Measurements from ENCODE around the gene CCDC80. TPM values are rescaled to one million over a fixed set of nuclear protein-coding genes. Genes with fewer than 3 reads are reported as not detected.

CCDC80 gene
- total and polyA plus RNA-seq, 4 experiments from 2014 or later = 0.02 TPM; not detected in 2

GRCh38 chr3:112651071-112651470 lies 10.1 kb upstream of the CCDC80 start:
- Mint-ChIP-seq H3K27me3 (no peaks in the 10 kb centered on the region), H3K36me3 (no peaks in the 10 kb centered on the region), H3K27ac (no peak overlapping the region), H3K9me3 (no peaks in the 10 kb centered on the region), H3K4me3 (no peak overlapping the region), H3K4me1 (peaks cover 5 to 10% (median 6%) of the 10 kb centered on the region in 4 donors)
- ChIA-PET CTCF (ENCODE audit: partially characterized antibody) (interaction anchor here (1.2 to 4.8 kb wide), 3 partner anchors 8 to 328 kb away, joined by 6 to 27 read pairs (median 10); no protein-coding TSS in a partner anchor), POLR2A (ENCODE audit: partially characterized antibody) (no interaction called here)
- no peak overlapping the region for H3K4me3 ChIP-seq (ENCODE audit: low read length in 2 of 2)
- H3K9me3 ChIP-seq (ENCODE audit: control insufficient read depth in 1 of 2, low read length in 2 of 2) = no peaks in the 10 kb centered on the region
- no peaks in the 10 kb centered on the region for H3K36me3 ChIP-seq (ENCODE audit: insufficient read depth, low read length)
- H3K27ac ChIP-seq (ENCODE audit: low read depth, low read length) = no peak overlapping the region
- intact Hi-C loops (cut with micrococcal nuclease) = no loop called here
- no peaks in the 10 kb centered on the region for H3K27me3 ChIP-seq (ENCODE audit: insufficient read depth, low read length)
- no peak for DNase-seq
- no peaks in the 10 kb centered on the region for H3K4me1 ChIP-seq (ENCODE audit: insufficient read depth, low read length)

GRCh38 chr3:112650482-112650881 lies 9.5 kb upstream of the CCDC80 start:
- Mint-ChIP-seq H3K9me3 (no peaks in the 10 kb centered on the region), H3K4me1 (peaks cover 5 to 10% (median 6%) of the 10 kb centered on the region in 4 donors), H3K27ac (no peak overlapping the region), H3K27me3 (no peaks in the 10 kb centered on the region), H3K4me3 (no peak overlapping the region), H3K36me3 (no peaks in the 10 kb centered on the region)
- no peaks in the 10 kb centered on the region for H3K36me3 ChIP-seq (ENCODE audit: insufficient read depth, low read length)
- ChIA-PET CTCF (ENCODE audit: partially characterized antibody) (interaction anchor here (0.8 to 4.8 kb wide), 3 partner anchors 8 to 329 kb away, joined by 3 to 27 read pairs (median 10); no protein-coding TSS in a partner anchor), POLR2A (ENCODE audit: partially characterized antibody) (no interaction called here)
- intact Hi-C loops (cut with micrococcal nuclease) = no loop called here
- DNase-seq = no peak
- no peaks in the 10 kb centered on the region for H3K9me3 ChIP-seq (ENCODE audit: control insufficient read depth in 1 of 2, low read length in 2 of 2)
- H3K27ac ChIP-seq (ENCODE audit: low read depth, low read length) = no peak overlapping the region
- H3K4me3 ChIP-seq (ENCODE audit: low read length in 2 of 2) = no peak overlapping the region
- no peaks in the 10 kb centered on the region for H3K27me3 ChIP-seq (ENCODE audit: insufficient read depth, low read length)
- no peaks in the 10 kb centered on the region for H3K4me1 ChIP-seq (ENCODE audit: insufficient read depth, low read length)

GRCh38 chr3:112649478-112649735 lies 8.5 kb upstream of the CCDC80 start:
- no peak overlapping the region for H3K27ac Mint-ChIP-seq
- no peaks in the 10 kb centered on the region for H3K27me3 Mint-ChIP-seq
- H3K36me3 ChIP-seq (ENCODE audit: insufficient read depth, low read length) = no peaks in the 10 kb centered on the region
- no peaks in the 10 kb centered on the region for H3K27me3 ChIP-seq (ENCODE audit: insufficient read depth, low read length)
- H3K4me3 Mint-ChIP-seq = no peak overlapping the region
- CTCF ChIA-PET (ENCODE audit: partially characterized antibody) = interaction anchor here (3.9 kb wide), 1 partner anchor 330 kb away, joined by 10 read pairs; no protein-coding TSS in a partner anchor
- H3K4me3 ChIP-seq (ENCODE audit: low read length in 2 of 2) = no peak overlapping the region
- intact Hi-C loops (cut with micrococcal nuclease) = no loop called here
- no peak overlapping the region for H3K27ac ChIP-seq (ENCODE audit: low read depth, low read length)
- no peaks in the 10 kb centered on the region for H3K4me1 ChIP-seq (ENCODE audit: insufficient read depth, low read length)
- no peaks in the 10 kb centered on the region for H3K9me3 Mint-ChIP-seq
- H3K9me3 ChIP-seq (ENCODE audit: control insufficient read depth in 1 of 2, low read length in 2 of 2) = no peaks in the 10 kb centered on the region
- peaks cover 4 to 9% (median 7%) of the 10 kb centered on the region in 4 donors for H3K4me1 Mint-ChIP-seq
- DNase-seq = no peak
- POLR2A ChIA-PET (ENCODE audit: partially characterized antibody) = no interaction called here
- H3K36me3 Mint-ChIP-seq = no peaks in the 10 kb centered on the region

- no peak overlapping the region for H3K27ac ChIP-seq (ENCODE audit: low read depth, low read length)
- peaks cover 14% of the 10 kb centered on the region for H3K4me1 ChIP-seq (ENCODE audit: insufficient read depth, low read length)
- no peaks in the 10 kb centered on the region for H3K27me3 ChIP-seq (ENCODE audit: insufficient read depth, low read length)
- no peak overlapping the region for H3K4me3 Mint-ChIP-seq
- peaks cover 15 to 23% (median 21%) of the 10 kb centered on the region in 4 donors for H3K4me1 Mint-ChIP-seq
- CTCF ChIA-PET (ENCODE audit: partially characterized antibody) = interaction anchor here (1.0 to 8.0 kb wide), 4 partner anchors 87 to 332 kb away, joined by 3 to 122 read pairs (median 10); partner anchors contain the start of gene CD200R1
- no peaks in the 10 kb centered on the region for H3K36me3 Mint-ChIP-seq
- no peak overlapping the region for H3K27ac Mint-ChIP-seq
- DNase-seq = no peak
- no peaks in the 10 kb centered on the region for H3K36me3 ChIP-seq (ENCODE audit: insufficient read depth, low read length)
- peaks cover 2 to 5% of the 10 kb centered on the region in 2 donors for H3K27me3 Mint-ChIP-seq
- no peaks in the 10 kb centered on the region for H3K9me3 ChIP-seq (ENCODE audit: control insufficient read depth in 1 of 2, low read length in 2 of 2)
- no peak overlapping the region for H3K4me3 ChIP-seq (ENCODE audit: low read length in 2 of 2)
- intact Hi-C loops (cut with micrococcal nuclease) = no loop called here
- no peaks in the 10 kb centered on the region for H3K9me3 Mint-ChIP-seq
- POLR2A ChIA-PET (ENCODE audit: partially characterized antibody) = no interaction called here
These were observed 6.2 kb upstream of the CCDC80 start for GRCh38 chr3:112647122-112647521.

- CTCF ChIA-PET (ENCODE audit: partially characterized antibody) = interaction anchor here (1.5 to 8.0 kb wide), 4 partner anchors 88 to 388 kb away, joined by 4 to 122 read pairs (median 10); no protein-coding TSS in a partner anchor
- DNase-seq = no peak
- Mint-ChIP-seq H3K9me3 (no peaks in the 10 kb centered on the region), H3K4me3 (no peak overlapping the region), H3K4me1 (peaks cover 15 to 23% (median 21%) of the 10 kb centered on the region in 4 donors), H3K27ac (no peak overlapping the region), H3K27me3 (peaks cover 5% of the 10 kb centered on the region in 2 donors), H3K36me3 (no peaks in the 10 kb centered on the region)
- Histone ChIP-seq H3K27me3 (ENCODE audit: insufficient read depth, low read length) (no peaks in the 10 kb centered on the region), H3K9me3 (ENCODE audit: control insufficient read depth in 1 of 2, low read length in 2 of 2) (no peaks in the 10 kb centered on the region), H3K36me3 (ENCODE audit: insufficient read depth, low read length) (no peaks in the 10 kb centered on the region), H3K4me3 (ENCODE audit: low read length in 2 of 2) (no peak overlapping the region), H3K27ac (ENCODE audit: low read depth, low read length) (no peak overlapping the region), H3K4me1 (ENCODE audit: insufficient read depth, low read length) (peaks cover 14% of the 10 kb centered on the region)
- intact Hi-C loops (cut with micrococcal nuclease) = no loop called here
- POLR2A ChIA-PET (ENCODE audit: partially characterized antibody) = no interaction called here
These were observed 5.7 kb upstream of the CCDC80 start for GRCh38 chr3:112646623-112647022.

GRCh38 chr3:112644453-112644852 lies 3.5 kb upstream of the CCDC80 start:
- intact Hi-C loops (cut with micrococcal nuclease) = loop anchor here (5.0 kb wide), 1 partner anchor 393 kb away; no protein-coding TSS in a partner anchor

GRCh38 chr3:112643621-112644240 lies 2.8 kb upstream of the CCDC80 start:
- H3K4me3 Mint-ChIP-seq = peak overlapping the region in 5 of 8 donors; percentile 81 to 86 (median 81)
- Histone ChIP-seq H3K9me3 (ENCODE audit: control insufficient read depth in 1 of 2, low read length in 2 of 2) (no peaks in the 10 kb centered on the region), H3K4me1 (ENCODE audit: insufficient read depth, low read length) (peaks cover 14% of the 10 kb centered on the region), H3K27me3 (ENCODE audit: insufficient read depth, low read length) (no peaks in the 10 kb centered on the region), H3K36me3 (ENCODE audit: insufficient read depth, low read length) (no peaks in the 10 kb centered on the region), H3K4me3 (ENCODE audit: low read length in 2 of 2) (no peak overlapping the region), H3K27ac (ENCODE audit: low read depth, low read length) (no peak overlapping the region)
- POLR2A ChIA-PET (ENCODE audit: partially characterized antibody) = interaction anchor here (1.0 to 1.9 kb wide), 5 partner anchors 9 to 335 kb away, joined by 3 to 8 read pairs (median 5); no protein-coding TSS in a partner anchor
- no peaks in the 10 kb centered on the region for H3K9me3 Mint-ChIP-seq
- CTCF ChIA-PET (ENCODE audit: partially characterized antibody) = interaction anchor here (0.8 to 8.0 kb wide), 32 partner anchors 9 to 649 kb away, joined by 3 to 122 read pairs (median 6); partner anchors contain the start of genes CD200R1 and GTPBP8
- H3K27me3 Mint-ChIP-seq = peaks cover 5% of the 10 kb centered on the region in 2 donors
- H3K27ac Mint-ChIP-seq = peak overlapping the region in 3 of 7 donors; percentile 29 to 53 (median 31)
- no peaks in the 10 kb centered on the region for H3K36me3 Mint-ChIP-seq
- H3K4me1 Mint-ChIP-seq = peaks cover 12 to 19% (median 14%) of the 10 kb centered on the region in 4 donors
- no peak for DNase-seq
- intact Hi-C loops (cut with micrococcal nuclease) = loop anchor here (1.0 to 5.0 kb wide), 6 partner anchors 87 to 408 kb away; no protein-coding TSS in a partner anchor

More at GRCh38 chr3:112644453-112644852, 3.5 kb upstream of the CCDC80 start:
- CTCF ChIA-PET (ENCODE audit: partially characterized antibody) = interaction anchor here (1.5 to 8.0 kb wide), 9 partner anchors 8 to 644 kb away, joined by 3 to 122 read pairs (median 37); no protein-coding TSS in a partner anchor
- H3K4me1 ChIP-seq (ENCODE audit: insufficient read depth, low read length) = peaks cover 14% of the 10 kb centered on the region
- H3K9me3 ChIP-seq (ENCODE audit: control insufficient read depth in 1 of 2, low read length in 2 of 2) = no peaks in the 10 kb centered on the region
- no peak for DNase-seq
- H3K27me3 ChIP-seq (ENCODE audit: insufficient read depth, low read length) = no peaks in the 10 kb centered on the region
- H3K27me3 Mint-ChIP-seq = peaks cover 5% of the 10 kb centered on the region in 2 donors
- no peak overlapping the region for H3K4me3 Mint-ChIP-seq
- H3K36me3 Mint-ChIP-seq = no peaks in the 10 kb centered on the region
- POLR2A ChIA-PET (ENCODE audit: partially characterized antibody) = interaction anchor here (0.5 kb wide), 1 partner anchor 27 kb away, joined by 3 read pairs; no protein-coding TSS in a partner anchor
- H3K4me3 ChIP-seq (ENCODE audit: low read length in 2 of 2) = no peak overlapping the region
- peaks cover 15 to 23% (median 18%) of the 10 kb centered on the region in 4 donors for H3K4me1 Mint-ChIP-seq
- no peak overlapping the region for H3K27ac Mint-ChIP-seq
- no peaks in the 10 kb centered on the region for H3K36me3 ChIP-seq (ENCODE audit: insufficient read depth, low read length)
- H3K27ac ChIP-seq (ENCODE audit: low read depth, low read length) = no peak overlapping the region
- H3K9me3 Mint-ChIP-seq = no peaks in the 10 kb centered on the region
